Lung microvascular endothelial cell (primary cell): Measurements from ENCODE around the gene TFPI. TPM values are rescaled to one million over a fixed set of nuclear protein-coding genes. Genes with fewer than 3 reads are reported as not detected.
A peak's percentile ranks its signal among the peaks of the same experiment; 100 is the strongest.

Experiments used
- DNase-seq, 2 donors: peaks; one replicate each; pipeline versions ENCODE4 v3.0.0 to v3.0.0-alpha.2; 2010; ENCODE audit warnings: low read depth in 2 of 2
- total RNA-seq: library from RNA; depleted of rRNA; stranded (reverse); fragments of >200 nt; gene quantifications from 2 replicates; pipeline ENCODE4 v1.2.1, GENCODE V29; 2014

TFPI gene
- total RNA-seq, 1 donor from 2014 or later, result 1,922 TPM

DNA sequence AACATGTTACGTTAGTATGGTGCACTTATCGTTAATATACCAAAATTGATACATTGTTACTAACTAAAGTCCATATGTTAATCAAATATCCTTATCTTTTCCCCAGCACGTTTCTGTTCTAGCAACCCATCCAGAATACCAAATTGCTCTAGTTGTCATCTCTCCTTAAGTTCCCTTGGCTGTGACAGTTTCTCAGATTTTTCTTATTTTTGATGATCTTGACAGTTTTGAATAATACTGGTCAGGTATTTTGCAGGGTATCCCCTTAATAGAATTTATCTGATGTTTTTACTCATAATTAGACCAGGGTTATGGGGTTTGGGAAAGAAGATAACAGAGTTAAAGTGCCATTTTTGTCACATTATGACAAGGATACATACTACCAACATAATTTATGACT lies 47.8 kb downstream of the TFPI start:
- no peak for DNase-seq

DNA sequence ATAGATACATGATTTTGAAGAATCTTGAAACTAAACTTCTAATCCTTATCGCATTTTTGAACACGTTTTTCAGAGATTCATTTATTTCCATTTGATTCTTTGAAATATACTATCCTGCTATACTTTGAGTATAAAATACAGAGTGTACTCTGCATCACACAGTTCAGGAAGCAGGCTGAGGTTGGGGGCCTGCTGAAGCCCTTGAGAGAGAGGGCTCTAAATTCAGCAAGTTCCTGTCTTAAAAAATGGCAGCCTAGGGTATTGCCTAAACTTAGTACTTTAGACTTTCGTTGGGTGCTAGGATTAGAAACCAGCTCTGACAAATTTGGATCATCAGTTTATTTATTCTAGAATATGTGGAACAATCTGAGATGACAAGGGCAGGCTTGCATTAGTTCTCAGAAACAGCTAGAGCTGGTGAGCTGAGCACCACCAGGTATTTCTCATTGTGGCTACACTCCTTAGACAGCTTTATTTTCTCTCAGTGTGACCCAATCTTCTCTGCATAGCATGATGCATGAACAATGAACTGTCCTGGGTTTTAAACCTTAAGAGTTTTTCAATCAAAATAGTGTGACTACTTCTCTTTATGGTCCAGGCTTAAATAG lies 49.1 kb downstream of the TFPI start:
- no peak for DNase-seq

DNA sequence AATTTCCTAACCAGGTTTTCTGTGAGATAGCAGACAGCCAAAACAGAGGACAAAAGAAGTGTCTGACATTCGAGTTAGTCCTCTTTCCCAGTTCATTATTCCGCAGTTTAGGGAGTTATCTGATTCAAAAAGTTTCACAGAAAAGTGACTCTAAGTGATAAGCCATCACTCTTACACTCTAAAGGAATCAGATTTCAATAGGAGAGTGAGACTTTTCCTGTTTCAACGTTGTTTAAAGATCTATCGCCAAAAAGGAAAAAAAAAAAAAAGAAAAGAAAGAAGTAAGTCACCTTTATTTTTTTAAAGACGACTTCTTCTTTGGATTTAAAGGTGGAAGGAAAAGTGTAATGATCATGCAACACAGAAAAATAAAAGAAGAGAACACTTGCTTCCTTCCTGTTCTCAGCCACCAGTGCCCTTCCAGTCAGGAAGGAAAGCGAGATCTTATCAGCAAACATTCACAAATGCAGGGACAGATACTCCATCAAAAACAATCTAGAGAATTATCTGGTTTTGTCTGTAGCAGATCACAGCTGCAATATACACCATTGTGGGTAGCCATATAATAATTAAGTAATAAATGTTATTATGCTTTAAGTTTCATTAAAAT lies 49.8 kb downstream of the TFPI start:
- peak; percentile 56 to 58 for DNase-seq

DNA sequence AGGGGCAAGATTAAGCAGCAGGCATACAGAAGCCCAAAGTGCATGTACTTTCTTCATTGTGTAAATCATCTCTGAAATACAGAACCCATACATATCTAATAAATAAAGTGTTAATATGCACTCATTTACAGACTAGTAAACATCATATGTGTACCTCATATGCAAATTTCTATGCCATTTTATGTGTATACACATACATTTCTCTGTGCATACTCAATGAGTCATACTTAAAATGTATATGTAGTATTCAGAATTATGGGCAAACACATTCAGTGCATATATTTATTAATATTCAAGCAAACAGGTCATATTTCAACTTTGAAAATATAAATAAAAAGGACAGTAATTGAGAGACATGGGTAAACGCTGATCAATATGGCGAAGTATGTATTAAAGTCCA lies 50.5 kb downstream of the TFPI start:
- DNase-seq, result no peak

DNA sequence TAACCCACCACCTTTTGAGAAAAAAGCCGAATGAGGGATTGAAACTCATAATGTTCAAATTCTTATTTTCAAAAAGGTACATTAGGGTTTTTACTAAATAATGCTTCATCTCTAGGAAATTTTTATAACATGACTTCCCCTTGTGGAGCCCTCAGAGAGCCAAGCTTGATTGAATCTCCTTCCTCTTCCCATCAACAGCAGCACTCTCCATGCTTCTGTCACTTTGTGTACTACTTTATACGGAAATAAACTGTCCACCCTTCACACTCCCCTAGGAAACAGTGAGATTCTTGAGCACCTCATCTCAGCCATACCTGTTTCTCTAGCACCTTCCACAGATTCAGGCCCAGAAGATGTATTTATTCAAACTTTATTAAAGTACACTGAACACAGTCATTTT lies 51.8 kb downstream of the TFPI start:
- no peak for DNase-seq

DNA sequence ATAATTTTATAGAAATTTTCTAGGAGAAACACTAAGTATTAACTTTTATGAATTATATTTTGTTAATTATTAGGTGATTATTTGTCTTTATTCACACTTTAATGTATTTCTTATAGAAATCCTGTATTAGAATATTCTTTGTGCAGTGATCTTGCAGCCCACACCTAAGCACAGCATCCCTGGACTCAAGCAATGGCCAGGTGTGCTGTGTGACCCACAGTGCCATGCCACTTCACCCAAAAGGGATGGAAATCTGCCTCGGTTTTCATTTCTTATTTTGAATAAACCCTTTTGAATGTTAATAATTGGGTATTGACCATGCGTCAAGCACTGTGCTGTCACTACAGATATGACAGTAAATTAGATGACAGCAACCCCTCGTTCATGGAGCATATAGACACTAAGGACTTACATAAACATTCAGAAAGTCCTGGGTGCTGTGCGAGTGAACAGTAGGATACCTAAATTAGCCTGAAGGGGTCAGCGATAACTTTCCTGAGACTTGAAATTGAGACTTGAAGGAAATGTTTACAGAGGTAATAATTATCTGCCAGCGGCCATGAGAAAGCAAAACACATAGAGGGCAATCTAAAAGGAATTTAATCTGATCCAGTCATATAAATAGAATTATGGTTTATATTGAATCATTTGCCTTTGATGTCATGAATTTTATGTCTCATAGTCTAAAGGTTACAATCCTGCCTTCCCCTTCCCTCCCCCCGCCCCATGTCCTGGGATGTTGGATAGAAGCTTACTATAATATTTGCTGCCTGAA lies 53.5 kb downstream of the TFPI start:
- peak in 1 of 2 donors; percentile 61 for DNase-seq

DNA sequence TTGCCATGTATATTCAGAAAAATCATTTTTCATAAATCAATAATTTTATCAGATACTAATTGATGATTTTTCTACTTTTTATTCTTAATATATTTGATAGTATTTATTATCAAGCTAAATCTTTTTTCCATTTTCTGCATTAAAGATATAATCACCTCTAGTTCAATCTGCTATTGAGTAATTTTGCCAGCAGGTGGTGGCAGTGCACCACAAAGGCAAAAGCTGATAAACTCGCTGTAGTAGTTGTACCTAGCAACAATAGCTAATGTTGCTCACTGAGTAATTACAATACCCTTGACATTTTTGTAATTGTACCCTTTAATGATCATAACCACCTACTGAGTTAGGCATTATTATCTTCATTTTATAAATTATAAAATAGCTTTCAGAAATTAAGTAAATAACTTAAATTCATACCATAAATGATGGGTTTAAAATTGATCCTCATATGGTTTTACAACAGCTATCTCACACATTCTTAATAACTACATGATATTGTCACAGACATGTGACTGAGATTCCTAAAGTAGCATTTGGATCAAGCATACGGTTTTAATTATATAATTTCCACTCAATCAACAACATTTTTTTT lies 54.2 kb downstream of the TFPI start:
- DNase-seq, result peak; percentile 71 to 76

DNA sequence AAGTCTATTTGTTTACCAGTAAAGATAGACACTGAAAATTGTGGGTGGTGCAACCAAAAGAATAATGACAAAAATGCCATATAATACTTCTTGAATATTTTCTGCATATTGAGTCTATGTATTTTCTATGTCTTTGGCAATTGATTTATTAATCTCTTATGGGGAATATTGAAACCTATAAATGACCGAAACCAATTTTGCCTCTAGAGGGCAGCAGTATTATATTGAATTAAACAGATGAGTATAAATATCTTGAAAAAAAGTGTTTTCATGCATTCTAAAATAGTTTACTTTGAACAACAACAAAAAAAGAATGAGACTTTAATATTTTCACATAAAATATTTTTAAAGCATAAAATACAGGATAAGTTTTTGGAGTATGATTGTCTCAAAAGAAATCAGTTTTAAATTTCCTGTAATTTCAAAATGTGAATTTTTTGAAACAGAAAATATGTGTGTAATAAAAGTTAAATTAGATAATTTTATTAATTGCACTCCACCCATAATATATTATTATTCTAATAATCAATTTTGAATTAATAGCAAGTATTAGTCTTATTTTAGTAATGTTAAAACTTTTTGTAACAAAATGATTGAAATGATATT lies 56.3 kb downstream of the TFPI start:
- DNase-seq, result no peak

DNA sequence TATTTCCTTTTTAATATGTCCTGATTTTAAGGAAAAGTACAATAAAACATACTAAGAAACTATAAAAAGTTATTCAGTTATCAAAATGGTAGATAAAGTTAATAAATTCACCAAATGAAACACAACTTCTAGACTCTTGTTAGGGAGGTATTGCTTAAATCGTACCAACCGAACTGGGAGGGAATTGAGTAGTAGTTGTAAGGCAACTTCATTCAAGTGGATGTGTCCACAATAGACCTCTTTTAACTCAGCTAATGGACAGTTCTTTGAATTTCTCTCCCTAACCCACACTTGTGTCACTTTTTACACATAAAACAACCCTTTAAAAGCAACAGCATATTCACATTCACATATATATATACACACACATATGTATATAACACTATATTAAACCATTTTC lies 57.1 kb downstream of the TFPI start:
- no peak for DNase-seq

DNA sequence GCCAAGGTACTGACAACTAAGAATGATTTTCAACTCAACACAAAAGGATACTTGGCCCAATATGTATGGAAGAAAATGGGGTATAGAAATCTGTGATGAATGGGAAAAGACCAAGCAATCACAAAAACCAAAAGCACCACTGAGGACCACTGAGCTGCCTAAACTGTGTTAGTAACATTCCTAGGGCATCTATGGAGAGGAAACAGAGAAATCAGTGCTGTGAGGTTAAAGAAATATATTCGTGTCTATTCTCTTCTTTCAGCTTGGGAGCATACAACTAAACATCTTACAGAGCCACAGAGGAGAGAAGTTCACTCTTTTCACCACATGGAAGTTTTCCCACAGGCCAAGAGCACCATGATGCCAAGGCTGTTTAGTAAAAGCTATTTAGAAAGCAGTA lies 58.9 kb downstream of the TFPI start:
- DNase-seq, result no peak

DNA sequence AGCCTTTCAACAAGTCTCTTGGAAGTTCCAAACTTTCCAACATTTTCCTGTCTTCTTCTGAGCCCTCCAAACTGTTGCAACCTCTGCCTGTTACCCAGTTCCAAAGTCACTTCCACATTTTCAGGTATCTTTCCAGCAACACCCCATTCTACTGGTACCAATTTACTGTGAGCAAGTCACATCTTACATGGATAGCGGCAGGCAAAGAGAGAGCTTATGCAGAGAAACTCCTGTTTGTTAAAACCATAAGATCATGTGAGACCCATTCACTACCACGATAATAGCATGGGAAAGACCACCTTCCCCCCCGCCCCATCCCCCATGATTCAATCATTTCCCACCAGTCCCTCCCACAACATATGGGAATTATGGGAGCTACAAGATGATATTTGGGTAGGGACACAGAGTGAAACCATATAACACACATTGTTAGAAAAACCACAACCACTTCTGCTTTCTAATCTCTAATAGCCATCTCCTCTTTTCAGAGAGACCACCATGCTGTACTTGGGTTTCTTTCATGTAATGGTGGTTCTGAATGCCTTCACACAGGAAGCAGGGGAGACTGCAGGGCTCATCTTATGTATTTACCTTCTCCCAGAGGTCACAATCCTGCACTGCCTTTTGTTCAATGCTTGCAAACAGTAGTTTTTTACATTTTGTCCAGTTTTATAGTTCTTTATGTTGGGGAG lies 60.2 kb downstream of the TFPI start:
- DNase-seq, result no peak

DNA sequence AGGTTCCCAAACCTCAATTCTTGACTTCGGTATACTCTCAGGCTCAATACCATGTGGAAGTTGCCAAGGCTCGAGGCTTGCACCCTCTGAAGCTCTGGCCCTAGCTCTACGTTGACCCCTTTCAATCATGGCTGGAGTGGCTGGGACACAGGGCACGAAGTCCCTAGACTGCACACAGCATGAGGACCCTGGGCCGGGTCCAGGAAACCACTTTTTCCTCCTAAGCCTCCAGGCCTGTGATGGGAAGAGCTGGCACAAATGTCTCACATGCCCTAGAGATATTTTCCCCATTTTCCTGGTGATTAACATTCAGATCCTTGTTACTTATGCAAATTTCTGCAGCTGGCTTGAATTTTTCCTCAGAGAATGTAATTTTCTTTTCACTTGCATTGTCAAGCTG lies 61.1 kb downstream of the TFPI start:
- DNase-seq, result no peak

DNA sequence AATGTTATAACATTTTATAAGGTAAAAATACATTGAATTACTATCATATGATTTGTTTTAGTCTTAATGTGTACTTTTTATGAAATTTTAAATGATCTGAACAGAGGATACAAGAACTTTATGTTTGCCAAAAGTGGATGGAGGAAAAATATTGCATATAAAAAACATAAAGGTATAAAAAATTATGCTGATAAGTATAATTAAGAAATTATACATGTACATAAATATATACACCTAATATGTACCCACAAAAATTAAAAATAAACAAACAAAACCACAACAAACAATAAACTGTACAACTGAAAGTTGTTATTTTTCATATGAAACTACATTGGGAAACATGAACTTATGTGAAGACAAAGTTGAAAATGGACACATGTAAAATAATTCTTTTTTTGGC lies 68.0 kb downstream of the TFPI start:
- DNase-seq, result no peak

DNA sequence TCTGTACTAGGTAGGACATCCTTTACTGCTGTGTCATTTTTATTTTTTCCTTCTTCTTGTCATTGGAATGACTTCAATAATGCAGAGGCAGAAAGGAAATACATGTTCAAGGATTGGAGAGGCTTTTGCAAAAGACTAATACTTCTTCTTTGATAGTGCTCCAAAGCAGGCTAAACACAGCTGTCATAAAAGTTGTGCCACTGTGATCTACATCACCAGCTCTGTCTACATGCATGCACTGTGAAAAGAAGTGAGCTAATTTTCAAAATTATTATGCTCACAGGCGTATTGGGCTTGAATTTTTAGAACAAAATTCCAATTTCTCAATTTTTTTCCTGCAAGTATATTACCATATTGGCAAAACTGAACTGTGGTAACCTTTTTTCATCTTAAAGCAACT lies 68.7 kb downstream of the TFPI start:
- no peak for DNase-seq

DNA sequence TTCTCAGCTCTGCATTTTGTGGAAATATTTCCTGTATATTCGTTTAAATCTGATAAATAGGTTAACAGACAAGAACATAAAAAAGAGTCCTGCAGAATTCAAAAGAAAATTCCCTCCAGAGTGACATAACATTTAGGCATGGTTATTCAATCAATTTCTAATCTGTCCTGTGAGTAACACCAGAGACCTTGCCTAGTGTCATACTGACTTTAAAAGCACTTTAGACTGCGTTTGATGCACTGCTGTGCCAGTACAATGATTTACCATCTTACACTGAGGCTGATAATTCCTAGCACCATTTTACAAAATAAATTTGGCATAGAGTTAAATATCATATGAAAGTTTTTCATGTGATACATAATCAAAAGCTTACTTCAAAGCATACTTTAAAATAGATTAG lies 70.7 kb downstream of the TFPI start:
- no peak for DNase-seq

DNA sequence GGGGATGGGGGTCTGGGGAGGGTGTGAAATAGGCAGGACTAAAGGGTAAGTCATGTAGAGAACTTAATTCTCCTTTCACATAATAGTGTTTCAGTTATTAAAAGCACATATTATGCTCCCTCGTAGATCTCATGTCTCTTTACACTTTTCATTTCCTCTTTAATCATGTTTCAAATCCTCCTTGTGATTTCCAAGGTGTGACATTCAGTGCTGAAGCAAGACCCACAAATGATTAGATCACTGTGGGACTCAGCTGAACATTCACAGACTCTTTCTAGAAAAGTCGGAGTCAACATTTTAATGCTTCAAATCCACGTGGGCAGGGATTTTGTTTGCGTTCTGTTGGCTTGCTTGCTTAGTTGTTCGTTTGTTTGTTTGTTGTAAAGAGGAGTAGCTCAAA lies 71.4 kb downstream of the TFPI start:
- no peak for DNase-seq

DNA sequence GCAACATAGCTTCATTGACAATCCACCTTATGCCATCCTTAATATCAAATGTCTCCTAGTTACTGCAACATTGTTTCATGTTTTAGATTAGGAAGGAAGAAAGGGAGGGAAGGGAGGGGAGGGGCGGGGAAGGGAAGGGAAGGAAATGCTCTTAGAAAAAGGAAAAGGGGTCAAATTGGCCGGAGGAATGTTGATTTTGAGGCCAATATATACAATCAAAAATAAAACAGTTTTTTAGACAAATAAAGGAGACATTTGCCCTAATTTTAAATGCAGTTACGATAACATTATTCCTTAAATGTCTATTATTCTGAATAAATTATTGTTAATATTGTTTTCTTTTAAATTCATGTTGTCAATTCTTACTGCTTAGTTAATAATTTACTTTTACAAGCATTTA lies 72.7 kb downstream of the TFPI start:
- peak; percentile 39 to 81 for DNase-seq

DNA sequence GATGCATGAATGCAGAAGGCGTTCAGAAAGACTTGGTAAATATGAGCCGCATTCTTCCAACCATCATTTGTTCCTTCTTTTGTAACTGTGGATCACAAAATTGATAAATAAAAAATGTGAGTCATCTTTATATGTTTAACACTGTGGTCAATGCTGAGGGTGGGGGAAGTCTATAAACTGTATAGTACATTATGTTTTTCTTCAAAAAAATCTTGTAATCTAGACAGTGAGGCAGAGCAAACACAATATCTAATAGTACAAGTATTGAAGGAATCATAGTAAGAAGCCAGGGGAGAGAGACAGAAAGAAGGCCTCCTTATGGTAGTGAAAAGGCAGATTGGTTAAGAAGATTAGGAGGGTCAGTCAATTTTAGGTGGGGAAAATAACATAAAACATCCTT lies 75.5 kb downstream of the TFPI start:
- DNase-seq, result no peak

DNA sequence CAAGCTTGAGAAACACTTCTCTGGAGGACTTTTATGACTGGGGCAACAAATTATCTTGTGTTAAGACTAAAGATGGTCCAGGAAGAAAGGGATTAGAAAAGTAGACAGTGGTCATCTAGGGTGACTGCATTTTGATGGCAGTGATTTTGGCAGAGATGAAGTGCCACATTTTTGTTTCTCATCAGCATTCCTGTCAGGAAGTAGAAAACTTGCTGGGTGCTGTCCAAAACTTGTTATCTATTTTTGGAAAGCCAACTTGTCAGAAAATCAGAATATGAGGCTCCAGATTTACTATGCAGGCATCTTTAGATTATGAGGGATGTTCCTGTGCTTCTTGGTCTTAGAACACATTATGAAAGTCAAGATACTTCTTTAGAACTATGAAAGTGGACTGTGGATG lies 77.2 kb downstream of the TFPI start:
- no peak for DNase-seq

DNA sequence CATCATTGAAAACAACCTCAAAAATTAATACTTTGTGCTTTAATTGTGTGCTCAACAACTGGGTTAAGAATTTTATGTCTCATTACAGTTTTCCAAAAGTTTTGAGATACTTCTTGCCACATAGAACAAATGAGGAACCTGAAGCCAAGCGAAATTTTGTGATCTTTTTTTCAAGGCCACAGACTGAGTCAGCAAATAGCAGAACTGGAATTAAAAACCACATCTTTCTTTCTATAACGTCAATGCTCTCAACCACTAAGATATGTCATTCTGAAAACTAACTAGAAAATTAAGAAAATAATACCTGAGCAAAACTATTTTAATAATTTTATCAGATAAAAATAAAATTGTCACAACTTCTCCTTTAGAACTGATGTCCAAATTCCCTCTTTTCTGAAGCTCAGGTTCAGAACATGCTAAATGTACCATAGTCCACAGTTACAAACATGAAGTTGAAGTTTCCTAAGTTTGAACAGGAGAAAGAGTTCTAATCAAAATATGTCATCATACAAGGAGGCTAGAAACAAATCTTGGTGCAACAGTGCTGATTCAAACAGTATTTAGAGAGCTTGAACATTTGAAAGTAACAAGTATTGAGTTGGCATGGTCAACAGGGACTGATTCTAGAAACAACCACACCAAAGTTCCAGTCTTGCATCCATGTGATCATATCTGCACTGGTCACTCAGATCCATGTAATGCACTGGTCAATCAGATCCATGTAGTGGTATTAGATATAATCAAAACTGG lies 78.6 kb downstream of the TFPI start:
- no peak for DNase-seq

DNA sequence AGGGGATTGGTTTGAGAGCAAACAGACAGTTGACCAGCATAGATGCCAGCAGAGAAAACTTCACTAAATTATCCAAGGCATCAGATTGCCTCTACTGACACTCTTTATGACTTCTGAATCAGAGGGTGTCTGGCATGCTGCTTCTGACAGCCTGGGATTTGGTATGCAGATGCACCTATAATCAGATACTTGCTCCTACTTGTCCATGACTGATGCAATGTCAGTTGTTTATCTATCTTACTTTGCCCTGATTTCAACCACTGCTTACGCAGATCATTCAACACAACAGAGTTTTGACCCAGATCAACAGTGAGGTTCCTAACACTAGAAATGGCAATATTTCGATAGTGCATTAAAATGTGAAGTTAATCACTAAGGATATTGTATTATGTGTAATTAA lies 83.5 kb downstream of the TFPI start:
- DNase-seq, result no peak
